LHCN-M2 (cell line): ENCODE data around the gene ERP44. TPM values are rescaled to one million over a fixed set of nuclear protein-coding genes. Genes with fewer than 3 reads are reported as not detected.
A peak's percentile ranks its signal among the peaks of the same experiment; 100 is the strongest.
"Not testable (repeated sequence)": the region's sequence is repeated elsewhere in the genome, so short reads cannot be mapped to it uniquely, and the experiment has no call there.

ENCODE experiments used
- DNase-seq: peaks from one replicate; pipeline ENCODE4 v3.0.0-alpha.2; 2012; ENCODE audit warnings: low read depth
- total RNA-seq: library from RNA; depleted of rRNA; stranded (reverse); fragments of >200 nt; gene quantifications from 2 replicates; pipeline ENCODE4 v1.2.3, GENCODE V29; 2014

ERP44 gene
- total RNA-seq, 1 experiment from 2014 or later = 13.9 TPM

DNA sequence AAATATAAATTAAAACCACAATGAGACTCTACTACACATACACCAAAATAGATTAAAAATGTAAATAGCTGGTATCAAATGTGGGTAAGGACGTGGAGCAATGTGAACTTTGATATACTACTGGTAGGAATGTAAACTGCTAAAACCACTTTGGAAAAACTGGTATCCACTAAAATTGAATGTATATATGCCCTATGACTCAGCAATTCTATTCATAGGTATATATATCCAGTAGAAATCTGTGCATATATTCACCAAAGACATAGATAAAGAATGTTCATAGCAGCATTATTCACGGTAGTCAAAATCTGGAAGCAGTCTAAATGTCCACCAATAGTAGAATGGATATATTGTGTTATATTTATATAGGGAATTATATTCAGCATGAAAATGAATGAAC is 85.2 kb downstream of the ERP44 start:
- DNase-seq = no peak

DNA sequence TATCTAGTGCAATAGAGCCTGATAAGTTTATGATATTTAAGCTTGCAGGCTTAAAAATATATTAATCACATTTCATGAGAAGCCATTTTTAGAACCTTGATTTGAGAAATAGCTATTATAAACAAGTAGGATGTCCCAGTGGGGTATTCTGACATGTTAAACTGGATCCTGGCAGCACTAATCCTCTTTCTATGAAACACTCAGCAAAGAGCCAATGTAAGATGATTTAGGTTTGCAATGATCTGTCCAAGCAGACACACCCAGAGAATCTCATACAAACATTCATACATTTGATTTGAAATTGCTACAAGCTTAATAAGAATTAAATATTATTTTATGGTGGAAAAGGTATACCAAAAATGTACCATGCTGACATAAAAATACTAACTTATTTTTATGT is 86.5 kb downstream of the ERP44 start:
- DNase-seq = no peak

DNA sequence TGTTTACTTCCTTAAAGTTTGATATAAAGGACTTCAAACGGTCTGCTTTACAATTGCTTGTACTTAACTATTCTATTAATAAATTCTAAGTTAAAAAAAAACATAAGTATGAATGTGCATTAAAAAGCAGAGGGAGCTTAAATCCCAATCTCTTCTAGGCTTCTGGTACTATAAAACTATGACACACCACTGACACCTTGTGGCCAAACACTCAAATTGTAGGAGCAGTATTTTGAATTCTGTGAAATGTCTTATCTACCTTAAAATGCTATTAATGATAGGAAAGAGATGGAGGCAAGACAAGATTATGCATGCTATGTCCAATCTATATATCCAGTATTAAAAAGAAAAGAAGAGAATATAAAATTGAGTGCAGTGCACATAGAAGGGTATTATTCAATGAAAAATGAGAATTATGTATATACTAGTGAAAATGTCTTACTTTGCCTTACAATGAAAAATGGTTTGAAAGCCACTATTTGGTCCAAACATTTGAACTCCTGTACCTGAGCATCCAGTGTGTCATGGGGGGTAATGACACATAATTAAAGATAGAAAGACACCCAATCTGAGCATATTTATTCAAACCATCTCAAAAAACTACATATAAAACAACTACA is 87.6 kb downstream of the ERP44 start:
- DNase-seq = peak; percentile 54

DNA sequence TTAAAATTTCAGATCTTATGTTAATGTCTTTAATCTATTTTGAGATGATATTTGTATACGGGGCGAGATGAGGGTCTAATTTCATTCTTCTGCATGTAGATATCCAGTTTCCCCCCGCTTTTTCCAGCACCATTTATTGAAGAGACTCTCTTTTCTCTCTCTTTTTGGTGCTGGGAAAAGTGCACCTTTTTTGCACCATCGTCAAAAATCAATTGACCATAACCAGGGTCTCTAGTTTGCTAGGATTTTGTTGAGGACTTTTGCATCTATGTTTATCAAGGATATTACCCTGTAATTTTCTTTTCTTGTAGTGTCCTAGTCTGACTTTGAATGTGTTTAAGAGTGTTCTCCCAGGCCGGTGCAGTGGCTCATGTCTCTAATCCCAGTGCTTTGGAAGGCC is 99.0 kb downstream of the ERP44 start:
- no peak for DNase-seq

DNA sequence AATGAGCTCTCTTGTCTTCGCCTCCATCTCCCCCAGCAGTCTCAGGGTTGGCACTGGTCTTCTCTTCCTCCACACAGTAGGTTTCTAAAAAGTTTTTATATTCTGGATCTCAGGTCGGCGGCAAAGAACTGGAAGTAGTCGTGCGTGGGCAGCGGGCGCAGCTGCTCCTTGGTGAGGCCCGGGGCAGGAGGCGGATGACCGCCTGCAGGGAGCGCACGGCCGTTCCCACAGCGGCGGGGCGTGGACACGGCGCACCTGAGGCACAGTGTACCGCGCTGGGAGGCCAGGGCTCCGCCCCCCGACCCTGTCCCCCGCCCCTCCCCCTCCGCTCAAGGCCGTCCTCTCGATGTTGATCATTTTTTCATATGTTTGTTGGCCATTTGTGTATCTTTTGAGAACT is 99.9 kb downstream of the ERP44 start:
- DNase-seq = no peak

DNA sequence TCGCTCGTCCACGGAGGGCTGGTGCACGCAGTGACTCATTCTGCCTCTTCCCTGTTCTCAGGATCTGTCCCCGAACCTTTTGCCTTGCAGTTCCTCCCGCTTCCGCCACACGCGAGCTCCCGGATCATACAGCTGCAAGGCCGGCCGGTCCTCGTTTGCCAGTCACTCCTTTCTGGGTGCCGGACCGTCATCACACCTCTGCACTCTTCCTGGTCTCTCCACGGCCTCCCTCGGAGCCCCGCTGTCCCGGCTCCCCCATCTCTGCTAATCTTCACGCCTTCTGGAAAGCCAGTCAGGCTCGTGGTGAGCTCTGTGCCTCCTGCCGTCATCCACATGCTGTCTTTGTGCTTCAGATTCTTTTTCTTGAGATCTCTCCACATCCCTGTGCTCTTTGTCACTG is 100.5 kb downstream of the ERP44 start:
- no peak for DNase-seq

DNA sequence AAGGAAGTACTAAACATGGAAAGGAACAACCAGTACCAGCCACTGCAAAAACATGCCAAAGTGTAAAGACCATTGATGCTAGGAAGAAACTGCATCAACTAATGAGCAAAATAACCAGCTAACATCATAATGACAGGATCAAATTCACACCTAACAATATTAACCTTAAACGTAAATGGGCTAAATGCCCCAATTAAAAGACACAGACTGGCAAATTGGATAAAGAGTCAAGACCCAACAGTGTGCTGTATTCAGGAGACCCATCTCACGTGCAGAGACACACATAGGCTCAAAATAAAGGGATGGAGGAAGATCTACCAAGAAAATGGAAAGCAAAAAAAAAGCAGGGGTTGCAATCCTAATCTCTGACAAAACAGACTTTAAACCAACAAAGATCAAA is 108.3 kb downstream of the ERP44 start:
- DNase-seq = not testable (repeated sequence)

DNA sequence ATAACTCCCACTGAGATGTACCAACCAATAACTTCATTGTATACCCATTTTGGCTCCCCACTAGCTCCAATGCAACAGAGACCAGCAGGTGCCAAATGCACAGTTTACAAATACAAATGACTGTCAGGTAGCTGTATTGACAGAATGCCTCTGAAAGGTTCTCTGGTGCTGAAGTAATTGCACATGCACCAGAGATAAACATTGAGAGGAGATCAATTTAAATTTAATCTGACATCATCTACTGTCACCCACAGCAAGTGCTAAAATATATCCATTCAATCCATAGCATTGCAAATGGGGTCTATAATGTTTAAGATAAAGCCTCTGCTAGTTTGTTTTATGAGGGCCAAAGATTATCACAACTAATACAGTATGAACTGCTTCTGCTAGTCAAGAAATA is 112.2 kb downstream of the ERP44 start:
- DNase-seq = no peak

DNA sequence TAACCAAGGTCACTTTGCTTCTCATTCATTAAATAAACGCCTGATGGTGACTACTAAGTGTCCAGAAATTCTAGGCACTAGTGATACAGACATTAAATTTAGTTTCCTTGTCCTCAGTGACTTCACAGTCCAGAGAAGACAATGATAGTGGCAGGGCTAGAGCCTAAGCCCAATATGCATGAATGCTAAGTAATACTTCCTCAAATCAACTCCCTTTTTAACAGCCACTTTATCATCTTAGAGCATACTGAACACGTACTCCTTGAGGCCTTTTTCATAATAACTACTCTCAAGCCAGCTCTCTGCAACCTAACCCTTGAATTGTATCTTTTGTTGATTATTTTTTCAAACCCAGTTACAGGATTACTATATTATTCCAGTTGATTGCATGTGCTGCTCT is 118.2 kb downstream of the ERP44 start:
- DNase-seq = no peak

DNA sequence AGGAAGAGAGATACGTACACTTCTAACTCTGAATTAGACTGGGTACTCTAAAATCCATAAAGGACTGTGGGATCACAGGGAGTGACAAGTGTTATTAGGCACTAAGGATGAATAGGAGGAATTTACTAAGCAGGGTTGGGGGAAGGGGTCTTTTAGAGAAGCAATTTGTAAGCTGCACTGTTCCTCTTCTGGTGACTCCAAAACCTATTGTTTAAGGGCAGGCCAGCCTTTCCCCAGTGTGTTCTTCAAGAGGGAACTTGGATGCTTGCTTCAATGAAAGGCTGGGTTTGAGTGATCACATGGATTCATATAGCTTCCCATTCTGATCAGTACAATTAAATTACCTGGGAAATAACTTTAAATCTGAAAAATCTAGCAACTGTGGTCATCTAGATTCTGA is 120.6 kb downstream of the ERP44 start:
- no peak for DNase-seq

DNA sequence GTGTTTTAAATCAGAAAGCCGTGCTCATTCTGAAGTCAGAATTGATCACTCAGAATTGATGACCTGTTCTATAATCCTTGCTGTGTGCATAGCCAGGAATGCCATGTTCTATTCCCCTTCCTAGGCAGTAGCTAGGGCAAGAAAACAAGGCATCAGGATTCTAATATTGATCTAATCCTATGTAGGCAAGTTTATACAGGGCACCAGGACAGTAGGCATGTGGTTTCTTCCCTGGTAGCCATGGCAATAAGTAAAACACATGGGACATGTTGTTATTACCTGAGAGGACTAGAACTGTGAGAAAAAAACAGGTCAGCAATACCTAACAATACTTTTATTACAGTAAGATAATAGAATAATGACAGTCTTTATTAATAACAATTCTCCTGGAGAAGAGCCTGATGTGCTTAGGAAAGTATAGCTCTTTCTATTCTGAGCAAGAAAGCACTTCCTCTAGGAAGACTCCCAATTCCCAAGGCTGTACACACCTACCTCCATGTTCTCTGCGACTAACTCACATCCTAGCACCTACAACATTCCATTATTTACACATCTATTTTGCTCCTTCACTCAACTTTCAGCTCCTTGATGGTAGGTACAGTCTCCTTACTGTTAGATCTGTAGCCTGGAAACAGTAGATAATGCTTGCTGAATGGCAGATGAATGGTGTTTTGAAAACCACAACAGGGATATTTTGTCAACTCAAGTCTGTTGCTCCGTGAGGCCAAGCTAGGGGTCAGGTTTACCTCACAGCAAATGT is 121.6 kb downstream of the ERP44 start:
- DNase-seq = no peak

DNA sequence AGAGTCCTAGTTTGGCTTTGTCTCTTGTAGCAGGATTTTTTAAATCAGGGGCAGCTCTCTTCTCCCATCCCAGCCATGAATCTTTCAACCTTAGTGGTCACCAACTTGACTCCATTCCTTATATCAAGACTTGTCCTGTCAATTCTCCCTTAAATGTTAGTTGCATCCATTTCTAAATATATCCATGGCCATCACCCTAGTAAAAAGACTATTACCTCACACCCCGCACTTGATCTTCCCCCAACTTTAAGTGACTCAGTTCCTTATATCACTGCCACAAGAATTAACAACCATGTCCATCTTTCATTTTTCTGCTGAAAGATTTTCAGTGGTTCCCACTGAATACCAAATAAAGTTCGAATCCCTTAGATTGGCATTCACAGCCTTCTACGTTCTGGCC is 125.3 kb downstream of the ERP44 start:
- no peak for DNase-seq

DNA sequence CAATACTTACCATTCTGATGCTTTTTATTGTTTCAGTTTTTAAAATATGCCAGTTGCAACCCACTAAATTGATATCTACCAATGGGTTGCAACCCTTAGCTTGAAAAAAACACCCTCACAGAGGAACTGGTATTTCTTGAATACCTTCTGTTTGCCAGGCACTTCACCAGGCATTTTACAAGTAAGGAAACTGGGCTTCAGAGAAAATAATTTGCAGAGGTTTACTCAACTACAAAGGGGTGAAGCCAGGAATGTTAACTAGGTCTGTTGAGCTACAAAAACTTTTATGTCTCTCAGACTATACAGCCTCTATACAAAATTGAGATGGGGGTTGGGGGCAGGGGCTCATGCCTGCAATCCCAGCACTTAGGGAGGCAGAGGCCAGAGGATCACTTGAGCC is 127.4 kb downstream of the ERP44 start:
- no peak for DNase-seq

DNA sequence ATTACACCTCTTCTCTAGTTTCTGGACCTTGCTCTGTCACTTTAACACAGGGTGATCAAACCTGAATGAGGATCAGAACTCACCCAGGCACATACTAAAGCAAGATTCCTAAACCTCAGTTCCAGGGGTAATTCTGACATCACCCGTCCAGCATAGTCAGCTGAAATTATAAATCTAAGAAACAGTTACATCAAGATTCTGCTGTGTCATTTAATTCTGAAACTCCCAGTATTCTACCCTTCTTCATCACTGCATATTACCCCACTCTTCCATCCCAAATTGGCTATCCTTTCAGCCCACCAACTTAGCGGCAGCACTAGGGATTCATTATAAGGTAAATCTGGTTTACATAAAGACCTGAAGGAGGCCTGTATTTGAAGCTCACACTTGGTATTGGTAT is 128.3 kb downstream of the ERP44 start:
- no peak for DNase-seq

DNA sequence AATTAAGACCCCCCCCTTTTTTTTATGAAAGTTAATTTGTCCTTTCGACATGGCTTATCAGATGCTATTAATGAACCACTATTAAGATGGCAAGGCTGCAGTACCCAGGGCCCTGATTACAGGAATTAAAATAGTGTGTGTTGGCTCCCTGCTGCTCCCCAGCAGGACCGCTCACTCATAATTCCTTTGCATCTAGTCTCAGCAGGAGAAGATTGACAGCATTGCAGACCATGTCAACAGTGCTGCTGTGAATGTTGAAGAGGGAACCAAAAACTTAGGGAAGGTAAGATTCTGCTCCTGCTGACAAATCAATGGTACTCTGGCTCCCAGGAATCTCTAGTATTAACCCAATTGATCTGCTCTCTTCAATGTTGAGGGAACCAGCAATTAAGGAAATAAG is 131.3 kb downstream of the ERP44 start:
- no peak for DNase-seq

DNA sequence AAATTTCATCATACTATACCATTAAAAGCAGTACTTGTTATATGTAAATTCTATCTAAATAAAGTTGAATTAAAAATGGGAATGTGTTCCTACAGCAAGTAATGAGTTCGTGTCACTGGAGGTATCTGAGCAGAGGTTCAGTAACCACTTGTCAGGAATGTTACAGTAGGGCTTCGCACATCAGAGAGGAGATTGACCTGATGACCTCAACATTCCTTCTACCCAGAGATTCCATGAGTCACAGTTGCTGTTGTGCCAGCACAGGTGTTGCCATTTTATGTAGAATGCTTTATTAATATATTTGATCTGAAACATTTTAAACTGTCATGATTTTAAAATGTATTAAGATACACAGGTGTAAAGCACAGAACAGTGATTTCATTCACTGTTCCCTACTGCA is 132.1 kb downstream of the ERP44 start:
- DNase-seq = peak; percentile 61

DNA sequence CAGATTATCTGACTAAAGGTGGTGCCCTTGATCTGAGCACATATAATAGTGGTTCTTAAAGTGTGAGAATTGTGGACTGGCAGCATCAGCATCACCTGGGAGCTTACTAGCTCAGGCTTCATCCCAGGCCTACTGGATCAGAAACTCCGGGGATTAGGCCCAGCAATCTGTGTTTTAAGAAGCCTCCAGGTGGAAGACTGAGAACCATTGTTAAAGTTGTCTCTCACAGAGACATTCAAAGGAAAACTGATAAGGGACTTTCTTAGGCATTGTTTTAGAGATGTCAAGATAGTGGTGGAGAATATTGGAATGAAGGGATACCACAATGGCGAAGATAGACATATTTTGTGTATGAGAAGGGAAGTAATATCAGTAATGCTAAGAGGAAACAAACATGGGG is 132.8 kb downstream of the ERP44 start:
- DNase-seq = no peak

DNA sequence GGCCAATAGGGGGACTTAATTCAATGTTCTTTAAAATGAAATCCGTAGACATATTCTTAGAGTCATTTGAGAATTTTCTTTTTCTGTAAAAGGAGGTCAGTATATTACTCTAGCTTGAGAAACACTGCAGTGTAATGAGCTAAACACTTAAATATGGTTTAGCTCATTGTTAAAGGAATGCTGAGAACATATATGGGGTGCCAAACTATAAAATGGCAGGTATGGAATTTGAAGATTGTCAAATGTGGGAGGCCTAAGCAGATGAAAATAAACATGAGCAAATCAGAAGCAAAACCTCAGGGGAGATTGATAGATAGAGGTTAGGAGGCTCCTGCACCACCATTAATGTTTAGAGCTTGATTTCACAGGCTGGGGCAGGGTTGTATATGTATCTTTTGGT is 134.5 kb downstream of the ERP44 start:
- DNase-seq = no peak

DNA sequence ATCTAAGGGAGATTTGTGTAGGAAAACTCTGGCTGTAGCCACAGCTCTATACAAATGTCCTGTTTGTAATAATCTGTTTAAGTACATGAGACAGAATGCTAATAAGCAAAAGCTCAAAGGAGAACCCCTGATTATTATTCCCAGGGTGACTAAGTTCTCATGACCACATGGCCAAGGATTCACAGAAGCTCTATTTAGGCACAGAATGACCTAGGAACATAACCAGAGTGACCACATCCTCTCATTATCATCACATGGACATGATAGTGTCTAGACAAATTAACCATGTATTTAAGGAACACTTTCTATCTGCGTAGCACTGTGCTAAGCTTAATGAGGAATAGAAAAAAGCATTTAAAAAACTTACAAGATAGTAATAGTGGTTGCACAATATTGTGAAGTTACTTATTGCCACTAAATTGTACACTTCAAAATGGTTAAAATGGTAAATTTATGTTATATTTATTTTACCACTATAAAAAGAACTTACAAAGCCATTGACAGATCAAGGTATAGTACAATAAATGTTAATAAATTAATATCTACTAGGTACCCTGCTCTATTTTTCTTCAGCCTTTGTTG is 136.0 kb downstream of the ERP44 start:
- peak; percentile 19 for DNase-seq

DNA sequence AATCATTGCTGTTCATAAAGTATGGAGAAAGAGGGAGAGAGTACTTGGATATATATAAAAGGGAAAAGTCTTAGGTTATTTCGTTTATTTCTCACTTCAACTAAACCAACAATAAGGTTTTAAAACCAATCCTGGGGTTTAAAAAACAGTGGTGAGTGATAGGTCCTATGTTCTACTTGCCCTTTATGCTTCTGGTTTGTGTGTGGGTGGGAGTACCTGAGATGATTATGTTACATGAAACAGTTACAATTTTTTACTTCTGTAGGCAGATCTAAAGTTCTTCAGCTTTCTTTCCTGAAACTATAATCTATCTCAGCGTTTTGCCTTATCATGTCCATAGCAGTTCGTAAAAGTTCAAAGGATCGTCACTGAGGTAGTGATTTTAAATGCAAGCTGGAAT is 143.2 kb downstream of the ERP44 start:
- DNase-seq = no peak

DNA sequence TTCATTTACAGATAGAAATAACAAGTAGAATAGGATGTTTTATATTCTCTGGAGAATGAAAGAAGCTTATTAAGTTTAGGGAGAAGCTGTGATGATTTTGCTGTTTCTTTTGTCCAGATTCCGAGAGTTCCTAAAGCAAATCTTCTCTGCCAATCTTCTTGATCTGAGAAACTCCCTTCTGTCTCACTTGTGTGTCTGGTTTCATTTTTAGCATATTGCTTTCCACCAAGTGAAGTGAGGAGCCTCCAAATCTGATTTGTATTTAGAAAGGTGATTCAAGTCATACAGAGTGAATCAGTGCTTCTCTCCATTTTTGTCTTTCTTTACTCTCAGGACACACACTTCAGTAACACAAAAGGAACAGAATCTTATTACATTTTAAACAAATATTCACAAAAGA is 144.0 kb downstream of the ERP44 start:
- DNase-seq = no peak

DNA sequence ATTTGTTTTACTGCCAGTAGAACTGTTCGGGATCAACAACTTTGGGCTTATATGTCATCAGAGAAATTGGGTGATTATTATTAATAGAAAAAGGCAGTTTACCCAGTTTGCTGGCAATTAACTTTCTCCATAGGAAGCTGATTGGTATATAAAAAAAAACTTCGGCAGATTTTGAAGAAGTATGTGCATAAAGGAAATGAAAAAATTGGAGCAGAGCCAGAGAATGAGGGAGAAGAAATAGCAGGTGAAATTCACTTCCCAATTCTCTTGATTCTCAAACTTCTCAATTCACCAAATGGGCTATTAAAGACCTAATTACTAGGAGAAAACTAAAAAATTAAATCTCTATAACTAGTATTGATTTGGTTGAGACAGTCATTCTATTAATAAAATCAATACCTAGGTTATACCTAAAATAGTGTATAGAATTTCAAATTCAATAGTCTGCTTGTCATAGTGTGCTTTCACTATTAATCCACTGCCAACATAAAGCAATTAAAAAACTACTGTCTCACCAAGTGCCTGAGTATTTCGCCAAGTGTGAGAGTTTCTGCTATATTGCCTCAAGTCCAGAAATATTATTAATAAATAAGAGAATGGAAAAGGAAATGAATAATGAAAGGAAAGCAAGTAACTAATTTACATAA is 144.8 kb downstream of the ERP44 start:
- no peak for DNase-seq

DNA sequence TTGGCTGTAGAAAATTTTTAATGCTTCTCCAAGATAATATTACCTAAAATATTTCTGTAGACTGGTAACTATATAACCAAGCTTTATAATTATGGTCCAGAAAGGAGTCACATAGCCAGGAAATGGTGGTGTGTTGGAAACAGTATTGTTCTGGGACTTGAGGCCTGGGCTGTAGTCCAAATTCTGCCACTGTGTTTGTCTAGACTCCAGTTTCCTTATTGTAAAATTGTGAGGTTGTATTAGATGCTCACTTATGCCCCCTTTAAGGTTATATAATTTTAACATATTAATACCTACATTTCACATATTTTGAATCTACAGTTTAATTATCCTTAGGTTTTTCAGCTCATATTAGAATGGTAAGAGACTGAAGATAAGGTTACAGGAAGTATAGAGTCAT is 149.9 kb downstream of the ERP44 start:
- peak; percentile 10 for DNase-seq
